Central memory CD8-positive, alpha-beta T cell (primary cell): ENCODE results near the gene CTCFL.

Experiments used
- ATAC-seq: fragments of 150-1000 bp; cut with Tn5 transposase; replicated peaks from 2 replicates; pipeline ENCODE4 v1.10.0; 2022; ENCODE audit warnings: mild to moderate bottlenecking, moderate FRiP score, moderate number of reproducible peaks; ENCODE audit not compliant: poor library complexity, severe bottlenecking; ENCODE audit errors: extremely low read depth
- DNase-seq, 2 donors: peaks; one replicate each; pipeline ENCODE4 v3.0.0; 2021; ENCODE audit warnings: low spot score in 2 of 2
- H3K27ac Mint-ChIP-seq: one replicate; pipeline ENCODE4 v1.8.0; 2022; ENCODE audit warnings: low read depth, mild to moderate bottlenecking, moderate library complexity, mixed read lengths
- H3K27me3 Mint-ChIP-seq: one replicate; pipeline ENCODE4 v1.8.0; 2022; ENCODE audit warnings: mixed read lengths
- H3K36me3 Mint-ChIP-seq: one replicate; pipeline ENCODE4 v1.8.0; 2022; ENCODE audit warnings: mild to moderate bottlenecking, moderate library complexity, mixed read lengths; ENCODE audit not compliant: insufficient read depth
- H3K4me1 Mint-ChIP-seq: one replicate; pipeline ENCODE4 v1.8.0; 2022; ENCODE audit warnings: mixed read lengths
- H3K4me3 Mint-ChIP-seq: one replicate; pipeline ENCODE4 v1.8.0; 2022; ENCODE audit warnings: mild to moderate bottlenecking, moderate library complexity, mixed read lengths
- H3K9me3 Mint-ChIP-seq: one replicate; pipeline ENCODE4 v1.8.0; 2022; ENCODE audit warnings: mixed read lengths

The CTCFL gene

GRCh38 chr20:57537822-57538221 lies 12.9 kb upstream of the CTCFL start:
- Mint-ChIP-seq H3K27ac (no peak overlapping the region), H3K4me3 (no peak overlapping the region), H3K4me1 (no peaks in the 10 kb centered on the region), H3K36me3 (peaks cover 1% of the 10 kb centered on the region), H3K9me3 (no peaks in the 10 kb centered on the region), H3K27me3 (peaks cover 78% of the 10 kb centered on the region)
- DNase-seq (no peak), ATAC-seq (no peak)

DNA sequence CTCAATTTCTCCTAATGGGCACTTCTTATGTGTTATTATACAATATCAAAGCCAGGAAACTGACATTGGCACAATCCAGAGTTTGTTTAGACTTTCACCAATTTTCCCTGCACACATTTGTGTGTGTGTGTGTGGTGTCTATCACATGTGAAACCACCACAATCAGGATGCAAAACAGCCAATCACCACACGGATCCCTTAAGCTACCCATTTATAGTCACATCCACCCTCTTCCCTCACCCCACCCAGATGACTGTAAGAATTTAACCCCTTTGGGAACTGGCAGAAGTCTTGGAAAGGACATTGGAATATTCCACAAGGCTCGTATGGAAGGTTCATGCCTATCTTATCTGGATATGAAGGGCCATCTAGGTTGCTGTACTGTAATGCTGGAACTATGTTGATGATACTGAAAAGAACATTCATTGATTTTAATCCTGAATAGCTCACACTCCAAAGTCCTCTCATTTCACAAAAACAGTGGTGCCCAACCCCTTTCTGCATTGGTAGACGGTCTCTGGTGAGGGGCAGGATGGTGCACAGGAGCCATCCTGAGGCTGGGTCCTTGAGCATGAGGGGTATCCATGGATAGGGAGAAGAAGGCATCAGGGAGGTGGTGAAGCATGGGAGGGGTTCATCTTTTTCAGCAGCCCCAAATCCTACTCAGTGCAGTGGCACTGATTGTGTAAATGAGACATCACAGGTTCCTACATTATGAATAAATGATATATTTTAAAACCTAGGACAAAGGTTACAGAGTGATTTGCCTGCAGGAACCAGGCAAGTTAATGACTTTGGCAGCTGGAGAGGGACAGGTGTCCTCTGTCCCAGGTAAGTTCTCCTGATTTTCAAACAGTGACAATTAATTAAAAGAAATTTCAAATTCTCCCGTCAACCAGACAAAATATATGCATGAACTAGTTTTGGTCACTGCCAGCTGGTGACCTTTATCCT lies 12.1 kb upstream of the CTCFL start:
- Mint-ChIP-seq H3K9me3 (no peaks in the 10 kb centered on the region), H3K27me3 (peaks cover 85% of the 10 kb centered on the region), H3K4me1 (no peaks in the 10 kb centered on the region), H3K36me3 (peaks cover 1% of the 10 kb centered on the region), H3K4me3 (no peak overlapping the region), H3K27ac (no peak overlapping the region)
- DNase-seq (no peak), ATAC-seq (no peak)

DNA sequence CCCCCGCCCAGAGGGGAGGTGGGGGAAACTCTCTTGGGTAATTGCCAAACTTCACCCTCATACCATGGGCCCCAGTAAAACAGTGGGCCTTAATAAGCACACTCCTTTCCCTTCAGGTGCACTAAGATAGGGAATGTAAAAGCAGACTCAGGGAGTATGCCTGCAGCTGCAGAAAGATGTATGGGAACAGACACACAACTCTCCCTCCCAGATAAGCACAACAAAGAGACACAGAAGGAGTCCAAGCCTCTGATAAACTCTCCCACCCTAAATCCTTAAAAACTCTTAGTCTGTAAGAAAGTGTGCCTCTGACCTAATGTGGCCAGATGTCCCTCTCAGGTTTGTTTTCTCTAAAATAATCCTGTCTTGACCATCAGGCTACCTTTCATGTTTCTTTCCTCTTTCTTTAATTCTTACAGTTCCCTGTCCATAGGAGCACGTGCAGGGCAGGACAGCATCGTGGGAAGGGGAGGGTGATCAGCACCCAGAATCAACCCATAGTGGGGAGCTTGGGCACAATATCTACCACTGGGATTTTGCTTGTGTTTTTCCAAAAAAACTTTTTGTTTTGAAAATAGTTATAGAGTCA lies 11.3 kb upstream of the CTCFL start:
- Mint-ChIP-seq H3K4me3 (no peak overlapping the region), H3K9me3 (no peaks in the 10 kb centered on the region), H3K36me3 (peaks cover 1% of the 10 kb centered on the region), H3K27ac (no peak overlapping the region), H3K4me1 (no peaks in the 10 kb centered on the region), H3K27me3 (peaks cover 84% of the 10 kb centered on the region)
- DNase-seq (no peak), ATAC-seq (no peak)

DNA sequence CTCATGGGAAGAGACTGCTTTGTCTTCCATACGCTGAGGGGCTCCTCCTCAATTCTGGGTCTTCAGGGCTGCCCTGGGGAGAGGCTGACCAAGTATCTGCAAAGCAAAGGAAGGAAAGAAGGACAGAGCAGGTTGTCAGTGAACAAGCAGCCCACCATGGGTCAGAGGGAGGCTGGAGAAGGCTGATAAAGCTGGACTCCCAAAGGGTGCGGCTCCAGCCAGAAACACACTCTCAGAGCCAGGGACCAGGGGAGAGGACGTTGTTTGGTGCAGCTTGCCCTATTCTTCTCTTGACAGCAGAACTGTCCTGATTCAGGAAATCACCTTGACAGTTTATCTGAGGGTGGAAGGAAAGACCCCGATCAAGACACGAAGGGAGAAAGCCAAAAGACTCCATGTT lies 10.4 kb upstream of the CTCFL start:
- DNase-seq = no peak
- H3K27me3 Mint-ChIP-seq = peaks cover 75% of the 10 kb centered on the region

GRCh38 chr20:57532104-57532503 lies 7.2 kb upstream of the CTCFL start:
- Mint-ChIP-seq H3K9me3 (no peaks in the 10 kb centered on the region), H3K4me3 (no peak overlapping the region), H3K27ac (no peak overlapping the region)

More for the DNA sequence above, 10.4 kb upstream of the CTCFL start:
- no peaks in the 10 kb centered on the region for H3K4me1 Mint-ChIP-seq
- H3K9me3 Mint-ChIP-seq = no peaks in the 10 kb centered on the region
- peaks cover 1% of the 10 kb centered on the region for H3K36me3 Mint-ChIP-seq
- no peak overlapping the region for H3K27ac Mint-ChIP-seq
- no peak overlapping the region for H3K4me3 Mint-ChIP-seq
- ATAC-seq = no peak

GRCh38 chr20:57530327-57530981 lies 5.5 kb upstream of the CTCFL start:
- no peak overlapping the region for H3K4me3 Mint-ChIP-seq
- no peaks in the 10 kb centered on the region for H3K4me1 Mint-ChIP-seq
- H3K27ac Mint-ChIP-seq = no peak overlapping the region
- DNase-seq (no peak), ATAC-seq (no peak)
- H3K9me3 Mint-ChIP-seq = no peaks in the 10 kb centered on the region
- H3K27me3 Mint-ChIP-seq = peaks cover 32% of the 10 kb centered on the region
- H3K36me3 Mint-ChIP-seq = no peaks in the 10 kb centered on the region

More at GRCh38 chr20:57532104-57532503, 7.2 kb upstream of the CTCFL start:
- H3K4me1 Mint-ChIP-seq = no peaks in the 10 kb centered on the region
- peaks cover 45% of the 10 kb centered on the region for H3K27me3 Mint-ChIP-seq
- H3K36me3 Mint-ChIP-seq = no peaks in the 10 kb centered on the region
- ATAC-seq (no peak), DNase-seq (no peak)

DNA sequence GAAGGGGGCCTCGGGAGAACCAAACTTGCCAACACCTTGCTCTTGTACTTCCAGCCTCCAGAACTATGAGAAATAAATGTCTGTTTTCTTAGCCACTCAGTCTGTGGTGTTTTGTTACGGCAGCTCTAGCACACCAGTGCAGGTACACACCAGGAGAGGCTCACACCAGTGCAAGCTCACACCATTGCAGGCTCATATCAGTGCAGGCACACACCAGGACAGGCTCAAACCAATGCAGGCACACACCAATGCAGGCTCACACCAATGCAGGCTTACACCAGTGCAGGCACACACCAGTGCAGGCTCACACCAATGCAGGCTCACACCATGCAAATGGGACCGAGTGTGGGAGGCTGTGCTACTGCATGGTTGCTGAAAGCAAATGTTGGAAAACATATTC lies 4.9 kb upstream of the CTCFL start:
- H3K4me3 Mint-ChIP-seq = no peak overlapping the region
- no peaks in the 10 kb centered on the region for H3K4me1 Mint-ChIP-seq
- peaks cover 25% of the 10 kb centered on the region for H3K27me3 Mint-ChIP-seq
- ATAC-seq (no peak), DNase-seq (no peak)
- H3K27ac Mint-ChIP-seq = no peak overlapping the region
- no peaks in the 10 kb centered on the region for H3K9me3 Mint-ChIP-seq
- H3K36me3 Mint-ChIP-seq = no peaks in the 10 kb centered on the region

- ATAC-seq = no peak
- H3K4me3 Mint-ChIP-seq = no peak overlapping the region
Observed at GRCh38 chr20:57529160-57529585, 4.2 kb upstream of the CTCFL start.

GRCh38 chr20:57528148-57528547 lies 3.2 kb upstream of the CTCFL start:
- Mint-ChIP-seq H3K27ac (no peak overlapping the region), H3K36me3 (no peaks in the 10 kb centered on the region), H3K4me1 (no peaks in the 10 kb centered on the region), H3K4me3 (no peak overlapping the region), H3K9me3 (no peaks in the 10 kb centered on the region), H3K27me3 (peaks cover 10% of the 10 kb centered on the region)
- ATAC-seq (no peak), DNase-seq (no peak)

More at GRCh38 chr20:57529160-57529585, 4.2 kb upstream of the CTCFL start:
- Mint-ChIP-seq H3K4me1 (no peaks in the 10 kb centered on the region), H3K36me3 (no peaks in the 10 kb centered on the region), H3K9me3 (no peaks in the 10 kb centered on the region), H3K27ac (no peak overlapping the region), H3K27me3 (peaks cover 20% of the 10 kb centered on the region)
- no peak for DNase-seq

DNA sequence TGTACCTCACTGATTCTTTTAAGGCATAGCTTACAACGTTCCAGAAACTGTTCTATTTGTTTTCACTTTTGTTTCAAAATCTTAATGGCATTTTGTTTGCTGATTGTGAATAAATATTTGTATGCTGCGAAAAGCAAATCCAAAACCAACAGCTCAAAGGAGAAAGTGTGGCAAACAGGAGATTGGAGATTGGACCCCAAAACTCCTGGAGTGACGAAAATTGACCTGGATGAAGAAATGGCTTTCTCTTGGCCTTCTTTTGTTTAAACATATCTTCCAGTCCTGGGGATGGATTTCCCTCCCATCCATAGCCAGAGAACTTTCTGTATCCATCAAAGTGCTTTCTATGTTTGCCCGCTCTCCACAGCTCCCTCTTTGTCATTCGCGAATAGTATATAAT lies 2.8 kb upstream of the CTCFL start:
- H3K9me3 Mint-ChIP-seq = no peaks in the 10 kb centered on the region
- peaks cover 6% of the 10 kb centered on the region for H3K27me3 Mint-ChIP-seq
- no peak overlapping the region for H3K27ac Mint-ChIP-seq
- peaks cover 4% of the 10 kb centered on the region for H3K4me1 Mint-ChIP-seq
- no peak overlapping the region for H3K4me3 Mint-ChIP-seq
- H3K36me3 Mint-ChIP-seq = no peaks in the 10 kb centered on the region
- DNase-seq (no peak), ATAC-seq (no peak)

- ATAC-seq (no peak), DNase-seq (no peak)
- Mint-ChIP-seq H3K27me3 (no peaks in the 10 kb centered on the region), H3K27ac (peak overlapping the region; percentile 83), H3K9me3 (no peaks in the 10 kb centered on the region), H3K4me1 (peaks cover 8% of the 10 kb centered on the region), H3K4me3 (no peak overlapping the region), H3K36me3 (no peaks in the 10 kb centered on the region)
Observed at GRCh38 chr20:57526885-57527460, 2.0 kb upstream of the CTCFL start.

GRCh38 chr20:57526087-57526884 lies 1.3 kb upstream of the CTCFL start:
- H3K4me3 Mint-ChIP-seq = no peak overlapping the region
- no peaks in the 10 kb centered on the region for H3K9me3 Mint-ChIP-seq
- H3K4me1 Mint-ChIP-seq = peaks cover 8% of the 10 kb centered on the region
- H3K36me3 Mint-ChIP-seq = no peaks in the 10 kb centered on the region
- no peaks in the 10 kb centered on the region for H3K27me3 Mint-ChIP-seq
- ATAC-seq (no peak), DNase-seq (no peak)
- peak overlapping the region; percentile 83 for H3K27ac Mint-ChIP-seq
